Gastroesophageal sphincter (tissue), 4 donors: ENCODE measurements around the gene FEZF2. TPM values are rescaled to one million over a fixed set of nuclear protein-coding genes. Genes with fewer than 3 reads are reported as not detected.

Source experiments
- ATAC-seq: fragments of 150-250 bp; one replicate; pipeline ENCODE4 v1.9.1; 2016; ENCODE audit warnings: mild to moderate bottlenecking, moderate library complexity
- H3K27ac ChIP-seq, 4 donors: fragments of 200-600 bp; sonication (generic) in 3 of 4; 1 replicate in 3 of 4; 2 replicates in 1 of 4; pipeline ENCODE4 v1.5.1; 2016 to 2019
- H3K27me3 ChIP-seq: fragments of 200-600 bp; sonication (generic); one replicate; pipeline ENCODE4 v1.5.1; 2019
- H3K36me3 ChIP-seq, 2 donors: fragments of 200-600 bp; sonication (generic); one replicate each; pipeline ENCODE4 v1.5.1; 2019; ENCODE audit warnings: control low read depth in 1 of 2
- H3K4me1 ChIP-seq, 3 donors: fragments of 200-600 bp; sonication (generic); 1 replicate in 2 of 3; 2 replicates in 1 of 3; pipeline ENCODE4 v1.5.1; 2016 to 2019; ENCODE audit warnings: control low read depth in 2 of 3
- H3K4me3 ChIP-seq, 2 donors: fragments of 200-600 bp; sonication (generic); one replicate each; pipeline ENCODE4 v1.5.1; 2019; ENCODE audit warnings: mild to moderate bottlenecking in 1 of 2, moderate library complexity in 1 of 2
- H3K9me3 ChIP-seq, 3 donors: fragments of 200-600 bp; sonication (generic); one replicate each; pipeline ENCODE4 v1.5.1; 2017 to 2019; ENCODE audit warnings: control low read depth in 2 of 3
- CTCF ChIP-seq, 4 experiments: fragments of 200-600 bp in 2 of 4; fragments of 450-650 bp in 2 of 4; sonication (generic) in 1 of 4; IDR thresholded peaks; one replicate each; pipeline ENCODE4 v1.5.1; 2017 to 2019; ENCODE audit warnings: antibody characterized with exemption in 4 of 4, mild to moderate bottlenecking in 2 of 4, moderate library complexity in 2 of 4
- EP300 ChIP-seq: sonication (generic); formaldehyde crosslinking; IDR thresholded peaks from one replicate; pipeline ENCODE4 v1.6.1; 2017; ENCODE audit warnings: antibody characterized with exemption, mild to moderate bottlenecking
- POLR2A ChIP-seq, 2 donors: fragments of 450-650 bp; IDR thresholded peaks; one replicate each; pipeline ENCODE4 v1.6.1; 2017; ENCODE audit warnings: antibody characterized with exemption in 2 of 2, mild to moderate bottlenecking in 2 of 2, moderate library complexity in 1 of 2
- POLR2AphosphoS5 ChIP-seq: sonication (generic); formaldehyde crosslinking; IDR thresholded peaks from one replicate; pipeline ENCODE4 v1.6.1; 2017; ENCODE audit warnings: antibody characterized with exemption
- WGBS, 2 donors: methylation state at CpG; one replicate each; pipeline ENCODE4 v1.1.5; 2018; ENCODE audit warnings: low coverage in 1 of 2; 5-methylcytosine and 5-hydroxymethylcytosine counted together
- total RNA-seq, 4 donors: library from RNA; depleted of rRNA; stranded (reverse); fragments of >200 nt; gene quantifications; one replicate each; pipeline ENCODE4 v1.1.0, GENCODE V29; 2016

Gene FEZF2
- not detected for total RNA-seq

DNA sequence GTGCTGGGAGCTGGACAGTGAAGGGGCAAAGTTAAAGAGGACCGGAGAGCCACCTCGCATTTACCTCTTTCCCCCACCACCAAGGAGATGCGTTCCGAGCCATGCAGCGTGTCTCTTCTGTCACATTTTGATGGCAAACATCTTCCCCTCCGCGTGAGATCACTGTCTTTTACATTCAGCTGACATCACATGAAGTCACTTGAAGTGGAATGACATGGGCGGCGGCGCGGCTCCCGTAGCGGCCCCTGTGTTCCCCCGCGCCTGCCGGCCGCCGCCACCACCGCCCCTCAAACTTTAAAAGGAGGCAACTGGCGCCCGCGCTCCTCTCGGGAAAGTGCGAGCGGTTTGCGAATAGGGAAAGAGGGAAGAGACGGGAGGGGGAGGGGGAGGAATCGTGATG is at the start of gene FEZF2:
Gene FEZF2 (minus strand): TSS at position 336 of the 400 bp plus-strand sequence. CDS start 682 bp downstream, outside the sequence.
- TF ChIP-seq CTCF (IDR thresholded peaks at IDR 0.05) (no peak), POLR2AphosphoS5 (no peak), POLR2A (IDR thresholded peaks at IDR 0.05) (no peak), EP300 (no peak)
- Histone ChIP-seq H3K27ac (no peak within 1 kb of the TSS), H3K4me3 (peak within 1 kb of the TSS in 1 of 2 donors; percentile 28), H3K4me1 (peaks cover 0 to 65% (median 19%) of the 10 kb centered on the region in 3 donors), H3K27me3 (peaks cover 100% of the 10 kb centered on the region), H3K36me3 (no peaks in the 10 kb centered on the region), H3K9me3 (no peaks in the 10 kb centered on the region)
- no peak for ATAC-seq
- 1 to 2% methylated on average over 7 to 12 of the region's 28 CpGs for WGBS, 2 donors

DNA sequence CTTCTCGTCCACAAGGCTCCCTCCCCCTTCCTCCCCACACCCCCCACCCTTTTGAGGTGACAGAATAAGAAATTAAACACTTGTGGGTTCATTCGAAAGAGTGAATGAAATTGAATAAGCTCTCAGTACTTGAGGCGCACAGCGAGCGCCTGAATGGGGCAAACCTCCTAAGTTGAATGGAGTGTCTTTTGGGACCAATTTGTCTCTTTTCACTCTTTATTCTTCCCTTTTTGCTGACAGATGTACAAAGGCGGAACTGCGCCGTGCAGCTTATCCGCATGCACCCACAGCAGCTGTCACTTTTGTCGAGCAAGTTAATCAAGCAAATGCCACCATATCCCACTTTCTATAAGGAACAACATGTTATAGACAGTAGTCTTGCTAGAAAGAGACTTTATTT is 47.9 kb upstream of the FEZF2 start:
- Histone ChIP-seq H3K9me3 (no peaks in the 10 kb centered on the region), H3K4me3 (no peak overlapping the region), H3K4me1 (no peaks in the 10 kb centered on the region), H3K36me3 (no peaks in the 10 kb centered on the region), H3K27ac (no peak overlapping the region), H3K27me3 (peaks cover 16% of the 10 kb centered on the region)
- TF ChIP-seq POLR2AphosphoS5: no peak
- TF ChIP-seq CTCF (IDR thresholded peaks at IDR 0.05): no peak
- TF ChIP-seq EP300: no peak
- no peak for TF ChIP-seq POLR2A (IDR thresholded peaks at IDR 0.05)
- ATAC-seq: no peak
- 74 to 75% methylated on average over 9 to 10 of the region's 10 CpGs for WGBS, 2 donors

DNA sequence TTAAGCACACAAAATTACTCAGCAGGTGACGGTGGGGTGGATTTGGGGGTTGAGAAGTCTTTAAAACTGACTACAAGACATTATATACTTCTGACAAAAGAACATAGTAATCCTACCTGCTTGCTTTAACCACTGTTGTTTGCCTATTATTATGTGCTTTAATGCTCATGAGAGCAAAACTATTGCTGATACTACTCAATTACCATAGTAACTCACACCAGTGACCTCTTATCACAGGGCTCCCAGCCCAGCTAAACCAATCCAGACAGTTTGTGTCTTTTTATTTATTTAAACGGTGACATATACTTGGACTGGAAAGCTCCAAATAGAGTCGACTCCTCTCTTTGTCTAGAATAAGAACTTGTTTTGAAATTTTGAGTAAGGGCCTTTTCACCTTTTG is 42.8 kb upstream of the FEZF2 start:
- no peak overlapping the region for H3K27ac ChIP-seq
- ATAC-seq: no peak
- TF ChIP-seq POLR2AphosphoS5: no peak
- no peak for TF ChIP-seq POLR2A (IDR thresholded peaks at IDR 0.05)
- no peak for TF ChIP-seq CTCF (IDR thresholded peaks at IDR 0.05)
- no peak for TF ChIP-seq EP300
- no peaks in the 10 kb centered on the region for H3K9me3 ChIP-seq
- H3K27me3 ChIP-seq: peaks cover 2% of the 10 kb centered on the region
- H3K4me3 ChIP-seq: no peak overlapping the region
- H3K4me1 ChIP-seq: no peaks in the 10 kb centered on the region
- WGBS, 2 donors: 17 to 22% methylated on average over 3 of the region's 3 CpGs
- H3K36me3 ChIP-seq: no peaks in the 10 kb centered on the region

- Histone ChIP-seq H3K27me3 (no peaks in the 10 kb centered on the region), H3K4me3 (no peak overlapping the region), H3K9me3 (no peaks in the 10 kb centered on the region), H3K4me1 (no peaks in the 10 kb centered on the region), H3K36me3 (no peaks in the 10 kb centered on the region), H3K27ac (no peak overlapping the region)
- WGBS, 2 donors: 19 to 35% methylated on average over 4 to 5 of the region's 9 CpGs
- no peak for ATAC-seq
- TF ChIP-seq EP300 (no peak), POLR2A (IDR thresholded peaks at IDR 0.05) (no peak), POLR2AphosphoS5 (no peak), CTCF (IDR thresholded peaks at IDR 0.05) (no peak)
Observed at GRCh38 chr3:62415312-62415801, 42.0 kb upstream of the FEZF2 start.

GRCh38 chr3:62414786-62415185 is 41.4 kb upstream of the FEZF2 start:
- WGBS, 2 donors: 67% methylated on average over 9 of the region's 11 CpGs; no CpG with 5 or more reads in 1 of the 2 donors
- no peaks in the 10 kb centered on the region for H3K9me3 ChIP-seq
- H3K4me3 ChIP-seq: no peak overlapping the region
- ATAC-seq: no peak
- no peaks in the 10 kb centered on the region for H3K36me3 ChIP-seq
- no peaks in the 10 kb centered on the region for H3K27me3 ChIP-seq
- no peak for TF ChIP-seq EP300
- no peak overlapping the region for H3K27ac ChIP-seq
- H3K4me1 ChIP-seq: no peaks in the 10 kb centered on the region
